H1 (cell line): ENCODE measurements around the gene FOXK1. TPM values are rescaled to one million over a fixed set of nuclear protein-coding genes. Genes with fewer than 3 reads are reported as not detected.

Experiments used
- CTCF ChIA-PET: fragments of 300-600 bp; sonication (Branson Sonifier 250); formaldehyde crosslinking; loops from one replicate; lab custom pipeline; 2021; ENCODE audit not compliant: partially characterized antibody; lab: Charles Lee
- POLR2A ChIA-PET: fragments of 300-600 bp; sonication (Branson Sonifier 250); formaldehyde crosslinking; loops from one replicate; lab custom pipeline; 2021; ENCODE audit warnings: inconsistent platforms; ENCODE audit not compliant: partially characterized antibody; lab: Charles Lee
- DNase-seq, 2 experiments: peaks; one replicate each; pipeline versions ENCODE4 v3.0.0 to v3.0.0-alpha.2; 2010 to 2022; ENCODE audit warnings: low spot score in 2 of 2, low read depth in 1 of 2, mixed read lengths in 1 of 2
- FAIRE-seq: peaks from 2 replicates; lab custom pipeline; 2011; peaks lifted over from hg19 to GRCh38; lab: Jason Lieb, UNC
- H2AFZ ChIP-seq: 2 replicates; pipeline ENCODE4 v1.8.1; 2012; ENCODE audit warnings: low read length, inconsistent platforms
- H2AK5ac ChIP-seq: 2 replicates; pipeline ENCODE4 v1.6.1; 2013; ENCODE audit warnings: low read depth, low read length
- H2BK120ac ChIP-seq: replicated peaks from 2 replicates; pipeline ENCODE3; 2013; ENCODE audit warnings: low read depth, low read length, inconsistent platforms
- H2BK12ac ChIP-seq: 2 replicates; pipeline ENCODE4 v1.6.1; 2013; ENCODE audit warnings: low read depth, low read length
- H2BK15ac ChIP-seq: 2 replicates; pipeline ENCODE4 v1.6.1; 2013; ENCODE audit warnings: low read length
- H2BK20ac ChIP-seq: 2 replicates; pipeline ENCODE4 v1.6.1; 2013; ENCODE audit warnings: low read length
- H2BK5ac ChIP-seq: 2 replicates; pipeline ENCODE4 v1.6.1; 2013; ENCODE audit warnings: low read depth, low read length
- H3K14ac ChIP-seq: 2 replicates; pipeline ENCODE4 v1.6.1; 2013; ENCODE audit warnings: inconsistent platforms; ENCODE audit not compliant: insufficient read length
- H3K18ac ChIP-seq: 2 replicates; pipeline ENCODE4 v1.6.1; 2013; ENCODE audit warnings: low read length; ENCODE audit errors: extremely low read depth
- H3K23ac ChIP-seq: 2 replicates; pipeline ENCODE4 v1.6.1; 2013; ENCODE audit warnings: inconsistent platforms; ENCODE audit not compliant: insufficient read length
- H3K23me2 ChIP-seq: 2 replicates; pipeline ENCODE4 v1.6.1; 2013; ENCODE audit warnings: low read depth, low read length
- H3K27ac ChIP-seq: 2 replicates; pipeline ENCODE4 v1.6.1; 2011; ENCODE audit warnings: low read depth, low read length, inconsistent platforms
- H3K27me3 ChIP-seq, 4 experiments: replicated peaks in 1 of 4; 1 replicate in 1 of 4; 2 replicates in 3 of 4; pipeline versions ENCODE4 v1.6.1 to v1.8.1; 2011 to 2013; ENCODE audit warnings: low read length in 3 of 4, mild to moderate bottlenecking in 3 of 4, inconsistent platforms in 2 of 4, mixed read lengths in 2 of 4, moderate library complexity in 1 of 4; ENCODE audit not compliant: control insufficient read depth in 3 of 4, insufficient read depth in 3 of 4; ENCODE audit errors: extremely low read depth in 1 of 4
- H3K36me3 ChIP-seq, 4 experiments: 2 replicates each; pipeline versions ENCODE4 v1.6.1 to v1.8.1; 2011 to 2013; ENCODE audit warnings: mild to moderate bottlenecking in 4 of 4, low read length in 3 of 4, moderate library complexity in 2 of 4, control low read depth in 1 of 4, inconsistent platforms in 1 of 4; ENCODE audit not compliant: insufficient read depth in 4 of 4, control insufficient read depth in 2 of 4
- H3K4ac ChIP-seq: replicated peaks from 2 replicates; pipeline ENCODE3; 2013; ENCODE audit warnings: low read length, low read depth, mixed read lengths, inconsistent platforms; ENCODE audit not compliant: insufficient read length
- H3K4me1 ChIP-seq, 4 experiments: replicated peaks in 1 of 4; 1 replicate in 1 of 4; 2 replicates in 3 of 4; pipeline versions ENCODE4 v1.6.1 to v1.8.1; 2011 to 2013; ENCODE audit warnings: low read length in 3 of 4, inconsistent platforms in 2 of 4, mixed read lengths in 1 of 4; ENCODE audit not compliant: insufficient read depth in 4 of 4, control insufficient read depth in 3 of 4
- H3K4me2 ChIP-seq, 2 experiments: 2 replicates each; pipeline versions ENCODE4 v1.6.1 to v1.8.1; 2011 to 2013; ENCODE audit warnings: low read depth in 2 of 2, low read length in 2 of 2, control low read depth in 1 of 2, inconsistent platforms in 1 of 2, mild to moderate bottlenecking in 1 of 2; ENCODE audit not compliant: insufficient read depth in 1 of 2
- H3K4me3 ChIP-seq, 4 experiments: fragments of 200-600, 300-600 bp in 1 of 4; sonication (generic), shearing (Covaris generic), sonication (Bioruptor Twin) in 1 of 4; 2 replicates each; pipeline versions ENCODE4 v1.5.1 to v1.8.1; 2011 to 2016; ENCODE audit warnings: low read length in 4 of 4, low read depth in 3 of 4, control low read depth in 2 of 4, inconsistent platforms in 2 of 4, mild to moderate bottlenecking in 2 of 4, mixed read lengths in 1 of 4, moderate library complexity in 1 of 4; ENCODE audit not compliant: insufficient read depth in 2 of 4; ENCODE audit errors: extremely low read depth in 1 of 4
- H3K56ac ChIP-seq: replicated peaks from 2 replicates; pipeline ENCODE3; 2013; ENCODE audit warnings: low read depth, mild to moderate bottlenecking, mixed read lengths, low read length, inconsistent platforms; ENCODE audit not compliant: insufficient read length
- H3K79me1 ChIP-seq: 2 replicates; pipeline ENCODE4 v1.6.1; 2013; ENCODE audit warnings: low read depth, low read length, control low read depth
- H3K79me2 ChIP-seq, 2 experiments: 2 replicates each; pipeline versions ENCODE4 v1.6.1 to v1.8.1; 2012 to 2013; ENCODE audit warnings: low read length in 2 of 2, mild to moderate bottlenecking in 2 of 2, inconsistent platforms in 1 of 2; ENCODE audit not compliant: insufficient read depth in 2 of 2, control insufficient read depth in 1 of 2
- H3K9ac ChIP-seq, 4 experiments: replicated peaks in 1 of 4; 1 replicate in 1 of 4; 2 replicates in 3 of 4; pipeline versions ENCODE4 v1.6.1 to v1.8.1; 2011 to 2013; ENCODE audit warnings: low read depth in 3 of 4, low read length in 3 of 4, control low read depth in 2 of 4, mild to moderate bottlenecking in 2 of 4, moderate library complexity in 2 of 4, inconsistent platforms in 1 of 4; ENCODE audit errors: extremely low read depth in 1 of 4
- H3K9me3 ChIP-seq, 2 experiments: 2 replicates each; pipeline versions ENCODE4 v1.6.1 to v1.8.1; 2012 to 2013; ENCODE audit warnings: mild to moderate bottlenecking in 2 of 2, moderate library complexity in 2 of 2, control low read depth in 1 of 2, inconsistent platforms in 1 of 2, low read depth in 1 of 2, low read length in 1 of 2, mixed read lengths in 1 of 2; ENCODE audit not compliant: insufficient read depth in 2 of 2
- H4K20me1 ChIP-seq, 2 experiments: replicated peaks in 1 of 2; 2 replicates each; pipeline versions ENCODE3 to v1.8.1; 2011 to 2013; ENCODE audit warnings: inconsistent platforms in 2 of 2, low read length in 2 of 2, mild to moderate bottlenecking in 1 of 2; ENCODE audit not compliant: insufficient read depth in 2 of 2, control insufficient read depth in 1 of 2
- H4K5ac ChIP-seq: 2 replicates; pipeline ENCODE4 v1.6.1; 2013; ENCODE audit warnings: low read length, low read depth, mixed read lengths, inconsistent platforms; ENCODE audit not compliant: insufficient read length
- H4K8ac ChIP-seq: 2 replicates; pipeline ENCODE4 v1.8.0; 2013; ENCODE audit warnings: mild to moderate bottlenecking, moderate library complexity, low read length, inconsistent platforms; ENCODE audit not compliant: insufficient read depth; ENCODE audit errors: extremely low read depth
- H4K91ac ChIP-seq: replicated peaks from 2 replicates; pipeline ENCODE3; 2013; ENCODE audit warnings: low read length, mixed read lengths, inconsistent platforms; ENCODE audit not compliant: insufficient read length
- ATF3 ChIP-seq: IDR thresholded peaks from 2 replicates; pipeline ENCODE4 v1.6.1; 2011; ENCODE audit warnings: low read depth, mild to moderate bottlenecking, low read length; ENCODE audit not compliant: insufficient read depth
- CBX8 ChIP-seq: fragments of 300-800, 300-1000 bp; sonication (generic); IDR thresholded peaks from 2 replicates; pipeline ENCODE4 v1.7.1; 2016; ENCODE audit warnings: low read depth, low read length, borderline replicate concordance
- CEBPB ChIP-seq: IDR thresholded peaks from 2 replicates; pipeline ENCODE4 v1.6.1; 2012; ENCODE audit warnings: low read depth, low read length
- E2F6 ChIP-seq: IDR thresholded peaks from 2 replicates; pipeline ENCODE4 v1.6.1; 2012; ENCODE audit warnings: inconsistent platforms
- EP300 ChIP-seq, 2 experiments: IDR thresholded peaks; 1 replicate in 1 of 2; 2 replicates in 1 of 2; pipeline ENCODE4 v1.6.1; 2011 to 2012; ENCODE audit warnings: low read depth in 2 of 2, low read length in 2 of 2, mild to moderate bottlenecking in 2 of 2, borderline replicate concordance in 1 of 2, inconsistent platforms in 1 of 2, moderate library complexity in 1 of 2
- HDAC2 ChIP-seq, 2 experiments: fragments of 300-600 bp in 1 of 2; sonication (generic) in 1 of 2; IDR thresholded peaks; 2 replicates each; pipeline ENCODE4 v1.6.1; 2011 to 2012; ENCODE audit warnings: low read depth in 2 of 2, low read length in 2 of 2, mild to moderate bottlenecking in 2 of 2, moderate library complexity in 2 of 2, borderline replicate concordance in 1 of 2, inconsistent platforms in 1 of 2
- POLR2AphosphoS5 ChIP-seq: IDR thresholded peaks from 2 replicates; pipeline ENCODE4 v1.6.1; 2011; ENCODE audit warnings: low read depth, low read length
- SAP30 ChIP-seq: fragments of 300-600 bp; sonication (generic); IDR thresholded peaks from 2 replicates; pipeline ENCODE4 v1.7.1; 2012; ENCODE audit warnings: low read length, moderate library complexity, mild to moderate bottlenecking, inconsistent platforms; ENCODE audit not compliant: insufficient read depth, insufficient replicate concordance
- SP1 ChIP-seq: IDR thresholded peaks from 2 replicates; pipeline ENCODE4 v1.6.1; 2011; ENCODE audit warnings: low read depth, low read length
- SP4 ChIP-seq: IDR thresholded peaks from 2 replicates; pipeline ENCODE4 v1.6.1; 2012; ENCODE audit warnings: low read length, inconsistent platforms
- SUZ12 ChIP-seq: fragments of 200-600 bp; sonication (generic); IDR thresholded peaks from 2 replicates; pipeline ENCODE4 v1.6.1; 2012; ENCODE audit warnings: mild to moderate bottlenecking, inconsistent platforms, low read length, moderate library complexity, mixed read lengths
- TAF7 ChIP-seq: optimal IDR thresholded peaks from 2 replicates; pipeline ENCODE3; 2011; ENCODE audit warnings: low read depth, mild to moderate bottlenecking, inconsistent platforms, low read length, moderate library complexity, borderline replicate concordance
- TCF12 ChIP-seq: IDR thresholded peaks from 2 replicates; pipeline ENCODE4 v1.6.1; 2011; ENCODE audit warnings: low read depth, mild to moderate bottlenecking, low read length
- WGBS, 2 experiments: shearing (Covaris generic) in 1 of 2; methylation state at CpG; one replicate each; pipeline versions ENCODE4 v1.1.6 to v1.1.7; 2013 to 2015; ENCODE audit warnings: low lambda C conversion rate in 2 of 2, mixed read lengths in 2 of 2, inconsistent platforms in 1 of 2, low coverage in 1 of 2, missing lambda C conversion rate in 1 of 2; ENCODE audit not compliant: insufficient replicate concordance in 2 of 2, insufficient coverage in 1 of 2, insufficient read length in 1 of 2; ENCODE audit errors: extremely low coverage in 1 of 2, missing lambda C conversion rate in 1 of 2; 5-methylcytosine and 5-hydroxymethylcytosine counted together
- polyA plus RNA-seq, 7 experiments: library from polyadenylated mRNA; depleted of rRNA in 3 of 7; stranded (reverse) in 5 of 7; unstranded in 2 of 7; fragments of >200 nt in 5 of 7; fragments of 200-250 nt in 2 of 7; gene quantifications; 1 replicate in 5 of 7; 2 replicates in 1 of 7; 4 replicates in 1 of 7; pipeline versions ENCODE4 v1.2.1 to v1.2.3, GENCODE V29; 2011 to 2013; ENCODE audit warnings: missing spikeins in 2 of 7, mixed read lengths in 2 of 7
- total RNA-seq: library from RNA; stranded (reverse); fragmentation: NEBNext Ultra II Directional; extraction: Animal tissue kit (Norgen Biotek cat#: 25700); gene quantifications from 2 replicates; pipeline ENCODE4 v1.2.1, GENCODE V29; 2021

The FOXK1 gene
- total and polyA plus RNA-seq, 2 of the 8 experiments (the other 6 are each of a cell fraction or from before 2014, with no cell fraction given) = 2.0 to 8.5 TPM

GRCh38 chr7:4655311-4655710 lies 26.8 kb upstream of the FOXK1 start:
- Histone ChIP-seq H3K23me2 (no peaks in the 10 kb centered on the region), H3K4me3 (no peak overlapping the region), H3K79me1 (no peaks in the 10 kb centered on the region), H3K9ac (no peak overlapping the region), H2AK5ac (no peak overlapping the region), H3K4me1 (no peaks in the 10 kb centered on the region), H3K14ac (no peak overlapping the region), H2BK15ac (no peak overlapping the region), H4K5ac (no peak overlapping the region), H2BK120ac (no peak overlapping the region), H3K9me3 (peaks cover 22 to 57% of the 10 kb centered on the region in 2 experiments; a peak in 3 of 4 replicates), H2AFZ (no peak overlapping the region), H3K18ac (no peak overlapping the region), H4K8ac (no peak overlapping the region), H2BK5ac (no peak overlapping the region), H3K4me2 (no peak overlapping the region), H3K23ac (no peak overlapping the region), H3K27me3 (peaks cover 0 to 2% (median 0%) of the 10 kb centered on the region in 4 experiments; a peak in 2 of 7 replicates), H2BK20ac (no peak overlapping the region), H3K4ac (no peak overlapping the region), H3K27ac (no peak overlapping the region), H4K20me1 (no peaks in the 10 kb centered on the region), H3K79me2 (no peaks in the 10 kb centered on the region), H2BK12ac (no peak overlapping the region), H4K91ac (no peak overlapping the region), H3K36me3 (no peaks in the 10 kb centered on the region), H3K56ac (no peak overlapping the region)
- WGBS, 2 experiments = 86% methylated on average over 2 of the region's 2 CpGs; no CpG with 5 or more reads in 1 of the 2 experiments
- POLR2A ChIA-PET = interaction anchor here (0.6 kb wide), 1 partner anchor 23 kb away, joined by 5 read pairs; no protein-coding TSS in a partner anchor
- DNase-seq (no peak), FAIRE-seq (no peak)
- CTCF ChIA-PET = no interaction called here
- TF ChIP-seq SP1 = no peak
- TF ChIP-seq SAP30 = no peak
- no peak for TF ChIP-seq SP4
- no peak for TF ChIP-seq E2F6
- TF ChIP-seq TCF12 = no peak
- no peak for TF ChIP-seq CEBPB
- TF ChIP-seq CBX8 = no peak
- no peak for TF ChIP-seq ATF3
- no peak for TF ChIP-seq SUZ12
- TF ChIP-seq HDAC2 (IDR thresholded peaks at IDR 0.05; ENCODE audit: borderline replicate concordance in 1 of 2, low read depth in 2 of 2, low read length in 2 of 2) = no peak
- no peak for TF ChIP-seq EP300 (IDR thresholded peaks at IDR 0.05; ENCODE audit: borderline replicate concordance in 1 of 2, low read depth in 2 of 2, low read length in 2 of 2)
- no peak for TF ChIP-seq TAF7
- TF ChIP-seq POLR2AphosphoS5 = no peak
